ENCODE data around the gene RCAN3. TPM values are rescaled to one million over a fixed set of nuclear protein-coding genes. Genes with fewer than 3 reads are reported as not detected.

RCAN3 gene
- total and polyA plus RNA-seq, 2 of the 13 experiments (the other 11 are each of a cell fraction or from before 2014, with no cell fraction given), result 12.2 to 13.3 TPM

DNA sequence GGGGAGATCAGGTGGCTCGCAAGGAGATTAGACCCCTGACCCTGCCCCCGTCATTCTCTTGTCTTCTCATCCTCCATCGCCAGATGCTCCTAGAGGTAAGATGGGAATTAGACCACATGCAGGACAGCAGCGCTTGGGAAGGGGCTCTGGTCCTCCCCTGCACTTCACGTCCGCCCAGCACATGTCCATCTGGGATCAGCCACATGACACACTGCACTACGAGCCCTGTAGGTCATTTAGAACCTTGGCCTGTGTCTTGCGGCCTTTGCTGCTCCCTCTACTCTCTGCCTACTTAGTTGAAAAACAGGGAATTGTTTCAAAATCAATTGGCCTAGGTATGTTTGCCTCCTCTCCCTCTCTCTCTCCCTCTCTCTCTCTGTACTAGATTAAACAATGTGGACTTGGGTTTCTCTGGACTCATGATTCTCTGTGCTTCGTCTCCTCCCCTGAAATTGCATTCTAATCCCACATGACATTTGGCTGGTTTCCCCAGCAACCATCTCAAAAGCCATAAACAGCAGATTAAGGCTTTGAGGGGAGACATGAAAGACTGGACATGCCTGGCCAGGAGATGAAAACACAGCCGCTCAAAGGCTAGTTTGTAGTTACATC, 49.4 kb downstream of the RCAN3 start (continued):
- TF ChIP-seq, protein P1, sequence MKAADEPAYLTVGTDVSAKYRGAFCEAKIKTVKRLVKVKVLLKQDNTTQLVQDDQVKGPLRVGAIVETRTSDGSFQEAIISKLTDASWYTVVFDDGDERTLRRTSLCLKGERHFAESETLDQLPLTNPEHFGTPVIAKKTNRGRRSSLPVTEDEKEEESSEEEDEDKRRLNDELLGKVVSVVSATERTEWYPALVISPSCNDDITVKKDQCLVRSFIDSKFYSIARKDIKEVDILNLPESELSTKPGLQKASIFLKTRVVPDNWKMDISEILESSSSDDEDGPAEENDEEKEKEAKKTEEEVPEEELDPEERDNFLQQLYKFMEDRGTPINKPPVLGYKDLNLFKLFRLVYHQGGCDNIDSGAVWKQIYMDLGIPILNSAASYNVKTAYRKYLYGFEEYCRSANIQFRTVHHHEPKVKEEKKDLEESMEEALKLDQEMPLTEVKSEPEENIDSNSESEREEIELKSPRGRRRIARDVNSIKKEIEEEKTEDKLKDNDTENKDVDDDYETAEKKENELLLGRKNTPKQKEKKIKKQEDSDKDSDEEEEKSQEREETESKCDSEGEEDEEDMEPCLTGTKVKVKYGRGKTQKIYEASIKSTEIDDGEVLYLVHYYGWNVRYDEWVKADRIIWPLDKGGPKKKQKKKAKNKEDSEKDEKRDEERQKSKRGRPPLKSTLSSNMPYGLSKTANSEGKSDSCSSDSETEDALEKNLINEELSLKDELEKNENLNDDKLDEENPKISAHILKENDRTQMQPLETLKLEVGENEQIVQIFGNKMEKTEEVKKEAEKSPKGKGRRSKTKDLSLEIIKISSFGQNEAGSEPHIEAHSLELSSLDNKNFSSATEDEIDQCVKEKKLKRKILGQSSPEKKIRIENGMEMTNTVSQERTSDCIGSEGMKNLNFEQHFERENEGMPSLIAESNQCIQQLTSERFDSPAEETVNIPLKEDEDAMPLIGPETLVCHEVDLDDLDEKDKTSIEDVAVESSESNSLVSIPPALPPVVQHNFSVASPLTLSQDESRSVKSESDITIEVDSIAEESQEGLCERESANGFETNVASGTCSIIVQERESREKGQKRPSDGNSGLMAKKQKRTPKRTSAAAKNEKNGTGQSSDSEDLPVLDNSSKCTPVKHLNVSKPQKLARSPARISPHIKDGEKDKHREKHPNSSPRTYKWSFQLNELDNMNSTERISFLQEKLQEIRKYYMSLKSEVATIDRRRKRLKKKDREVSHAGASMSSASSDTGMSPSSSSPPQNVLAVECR (CRISPR knock-in tag; IDR thresholded peaks at IDR 0.05; ENCODE audit: borderline replicate concordance), result peak; percentile 36; the same call in 1 of the 2 replicates
- TF ChIP-seq, protein P2, sequence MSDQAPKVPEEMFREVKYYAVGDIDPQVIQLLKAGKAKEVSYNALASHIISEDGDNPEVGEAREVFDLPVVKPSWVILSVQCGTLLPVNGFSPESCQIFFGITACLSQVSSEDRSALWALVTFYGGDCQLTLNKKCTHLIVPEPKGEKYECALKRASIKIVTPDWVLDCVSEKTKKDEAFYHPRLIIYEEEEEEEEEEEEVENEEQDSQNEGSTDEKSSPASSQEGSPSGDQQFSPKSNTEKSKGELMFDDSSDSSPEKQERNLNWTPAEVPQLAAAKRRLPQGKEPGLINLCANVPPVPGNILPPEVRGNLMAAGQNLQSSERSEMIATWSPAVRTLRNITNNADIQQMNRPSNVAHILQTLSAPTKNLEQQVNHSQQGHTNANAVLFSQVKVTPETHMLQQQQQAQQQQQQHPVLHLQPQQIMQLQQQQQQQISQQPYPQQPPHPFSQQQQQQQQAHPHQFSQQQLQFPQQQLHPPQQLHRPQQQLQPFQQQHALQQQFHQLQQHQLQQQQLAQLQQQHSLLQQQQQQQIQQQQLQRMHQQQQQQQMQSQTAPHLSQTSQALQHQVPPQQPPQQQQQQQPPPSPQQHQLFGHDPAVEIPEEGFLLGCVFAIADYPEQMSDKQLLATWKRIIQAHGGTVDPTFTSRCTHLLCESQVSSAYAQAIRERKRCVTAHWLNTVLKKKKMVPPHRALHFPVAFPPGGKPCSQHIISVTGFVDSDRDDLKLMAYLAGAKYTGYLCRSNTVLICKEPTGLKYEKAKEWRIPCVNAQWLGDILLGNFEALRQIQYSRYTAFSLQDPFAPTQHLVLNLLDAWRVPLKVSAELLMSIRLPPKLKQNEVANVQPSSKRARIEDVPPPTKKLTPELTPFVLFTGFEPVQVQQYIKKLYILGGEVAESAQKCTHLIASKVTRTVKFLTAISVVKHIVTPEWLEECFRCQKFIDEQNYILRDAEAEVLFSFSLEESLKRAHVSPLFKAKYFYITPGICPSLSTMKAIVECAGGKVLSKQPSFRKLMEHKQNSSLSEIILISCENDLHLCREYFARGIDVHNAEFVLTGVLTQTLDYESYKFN (CRISPR knock-in tag; conservative IDR thresholded peaks at IDR 0.05), result peak; percentile 92
- TF ChIP-seq ZSCAN20 (CRISPR knock-in tag; IDR thresholded peaks at IDR 0.05; ENCODE audit: borderline replicate concordance) (no peak), ZFP36 (IDR thresholded peaks at IDR 0.05; ENCODE audit: borderline replicate concordance, low read depth, low read length, partially characterized antibody) (no peak), NR3C1 (CRISPR knock-in tag; IDR thresholded peaks at IDR 0.05) (no peak), NFIC (IDR thresholded peaks at IDR 0.05; ENCODE audit: low read length) (no peak), THAP11 (CRISPR knock-in tag; IDR thresholded peaks at IDR 0.05) (peak; percentile 46; the same call in 1 of the 2 replicates), ZNF644 (CRISPR knock-in tag; IDR thresholded peaks at IDR 0.05; ENCODE audit: low read depth) (no peak), ZNF350 (CRISPR knock-in tag; IDR thresholded peaks at IDR 0.05; ENCODE audit: borderline replicate concordance, low read depth) (no peak), ZNF766 (CRISPR knock-in tag; IDR thresholded peaks at IDR 0.05; ENCODE audit: borderline replicate concordance) (0 out of 2 replicates have a peak, but pooled peaks have one; percentile 68), KDM6A (CRISPR knock-in tag; IDR thresholded peaks at IDR 0.05; ENCODE audit: low read depth) (peak; percentile 26; the same call in 1 of the 2 replicates), ZFP41 (CRISPR knock-in tag; IDR thresholded peaks at IDR 0.05; ENCODE audit: borderline replicate concordance) (no peak; the same call in 1 of the 2 replicates), NR2F6 (IDR thresholded peaks at IDR 0.05) (peak; percentile 65), NR2F6 (CRISPR knock-in tag; IDR thresholded peaks at IDR 0.05) (peak; percentile 57; the same call in 1 of the 2 replicates), FOXK2 (IDR thresholded peaks at IDR 0.05) (peak; percentile 56), MIER3 (CRISPR knock-in tag; IDR thresholded peaks at IDR 0.05; ENCODE audit: borderline replicate concordance) (no peak; the same call in 1 of the 2 replicates), ZSCAN31 (CRISPR knock-in tag; IDR thresholded peaks at IDR 0.05; ENCODE audit: low read depth) (no peak), FOXK1 (CRISPR knock-in tag; IDR thresholded peaks at IDR 0.05; ENCODE audit: borderline replicate concordance, low read depth) (peak; percentile 53; the same call in 1 of the 2 replicates)
- TF ChIP-seq, protein P3, sequence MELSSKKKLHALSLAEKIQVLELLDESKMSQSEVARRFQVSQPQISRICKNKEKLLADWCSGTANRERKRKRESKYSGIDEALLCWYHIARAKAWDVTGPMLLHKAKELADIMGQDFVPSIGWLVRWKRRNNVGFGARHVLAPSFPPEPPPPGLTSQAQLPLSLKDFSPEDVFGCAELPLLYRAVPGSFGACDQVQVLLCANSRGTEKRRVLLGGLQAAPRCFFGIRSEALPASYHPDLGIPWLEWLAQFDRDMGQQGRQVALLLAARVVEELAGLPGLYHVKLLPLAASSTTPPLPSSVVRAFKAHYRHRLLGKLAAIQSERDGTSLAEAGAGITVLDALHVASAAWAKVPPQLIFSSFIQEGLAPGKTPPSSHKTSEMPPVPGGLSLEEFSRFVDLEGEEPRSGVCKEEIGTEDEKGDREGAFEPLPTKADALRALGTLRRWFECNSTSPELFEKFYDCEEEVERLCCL (CRISPR knock-in tag; IDR thresholded peaks at IDR 0.05; ENCODE audit: borderline replicate concordance), result no peak
- TF ChIP-seq, protein P4, sequence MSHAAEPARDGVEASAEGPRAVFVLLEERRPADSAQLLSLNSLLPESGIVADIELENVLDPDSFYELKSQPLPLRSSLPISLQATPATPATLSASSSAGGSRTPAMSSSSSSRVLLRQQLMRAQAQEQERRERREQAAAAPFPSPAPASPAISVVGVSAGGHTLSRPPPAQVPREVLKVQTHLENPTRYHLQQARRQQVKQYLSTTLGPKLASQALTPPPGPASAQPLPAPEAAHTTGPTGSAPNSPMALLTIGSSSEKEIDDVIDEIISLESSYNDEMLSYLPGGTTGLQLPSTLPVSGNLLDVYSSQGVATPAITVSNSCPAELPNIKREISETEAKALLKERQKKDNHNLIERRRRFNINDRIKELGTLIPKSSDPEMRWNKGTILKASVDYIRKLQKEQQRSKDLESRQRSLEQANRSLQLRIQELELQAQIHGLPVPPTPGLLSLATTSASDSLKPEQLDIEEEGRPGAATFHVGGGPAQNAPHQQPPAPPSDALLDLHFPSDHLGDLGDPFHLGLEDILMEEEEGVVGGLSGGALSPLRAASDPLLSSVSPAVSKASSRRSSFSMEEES (CRISPR knock-in tag; IDR thresholded peaks at IDR 0.05), result 0 out of 2 replicates have a peak, but pooled peaks have one; percentile 57

Data from HepG2 (cell line).